GM12891 (cell line): Measurements from ENCODE around the gene FER.
"Not testable (repeated sequence)": the region's sequence is repeated elsewhere in the genome, so short reads cannot be mapped to it uniquely, and the experiment has no call there.

Source experiments
- DNase-seq: peaks from one replicate; pipeline ENCODE4 v3.0.0; 2011; ENCODE audit warnings: low spot score; ENCODE audit not compliant: insufficient read length
- FAIRE-seq: peaks from 2 replicates; lab custom pipeline; 2011; peaks lifted over from hg19 to GRCh38; lab: Jason Lieb, UNC
- PAX5 ChIP-seq: IDR thresholded peaks from 2 replicates; pipeline ENCODE4 v1.6.1; 2011; ENCODE audit warnings: low read length, moderate library complexity, mild to moderate bottlenecking; ENCODE audit not compliant: insufficient read depth, severe bottlenecking
- POLR2A ChIP-seq: IDR thresholded peaks from 2 replicates; pipeline ENCODE4 v1.6.1; 2011; ENCODE audit warnings: low read depth, low read length, control low read depth
- POLR2AphosphoS5 ChIP-seq: IDR thresholded peaks from 2 replicates; pipeline ENCODE4 v1.6.1; 2011; ENCODE audit warnings: low read depth, low read length, control low read depth
- POU2F2 ChIP-seq: IDR thresholded peaks from 2 replicates; pipeline ENCODE4 v1.6.1; 2011; ENCODE audit warnings: low read depth, mild to moderate bottlenecking, control low read depth, low read length, moderate library complexity
- SPI1 ChIP-seq: IDR thresholded peaks from 2 replicates; pipeline ENCODE4 v1.6.1; 2011; ENCODE audit warnings: low read depth, low read length, control low read depth
- TAF1 ChIP-seq: IDR thresholded peaks from 2 replicates; pipeline ENCODE4 v1.6.1; 2011; ENCODE audit warnings: low read depth, low read length, control low read depth

Gene FER

DNA sequence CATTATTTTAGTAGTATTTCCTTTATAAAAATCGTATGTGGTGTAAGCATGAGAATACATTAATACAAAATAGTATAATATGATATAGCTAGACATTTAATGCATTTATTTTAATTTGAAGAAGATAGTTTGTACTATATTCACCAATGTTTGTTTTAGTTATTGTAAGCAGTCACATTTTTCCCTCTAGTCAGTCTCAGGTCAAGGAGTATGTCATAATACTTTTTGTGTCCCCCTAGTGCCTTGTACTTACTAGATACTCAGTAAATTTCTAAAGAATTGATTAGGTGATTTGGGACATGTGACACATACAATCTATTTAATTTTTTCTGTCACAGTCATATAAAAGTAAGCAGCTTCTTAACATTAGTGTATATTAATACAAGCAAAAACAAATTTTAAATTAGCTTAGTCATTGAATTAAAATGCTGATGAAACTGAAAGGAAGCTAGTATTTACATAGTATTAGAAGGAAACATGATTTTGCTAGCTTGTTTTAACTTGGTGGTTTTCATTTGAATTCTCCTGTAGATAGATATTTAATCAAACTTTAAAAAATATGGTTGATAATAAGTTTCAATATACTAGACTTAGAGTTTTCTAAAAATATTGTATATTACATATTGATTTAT, 242.2 kb downstream of the FER start:
- no peak for TF ChIP-seq POU2F2
- TF ChIP-seq SPI1: no peak
- no peak for TF ChIP-seq TAF1
- no peak for TF ChIP-seq POLR2AphosphoS5
- no peak for TF ChIP-seq POLR2A
- TF ChIP-seq PAX5: no peak
- DNase-seq (no peak), FAIRE-seq (no peak)

DNA sequence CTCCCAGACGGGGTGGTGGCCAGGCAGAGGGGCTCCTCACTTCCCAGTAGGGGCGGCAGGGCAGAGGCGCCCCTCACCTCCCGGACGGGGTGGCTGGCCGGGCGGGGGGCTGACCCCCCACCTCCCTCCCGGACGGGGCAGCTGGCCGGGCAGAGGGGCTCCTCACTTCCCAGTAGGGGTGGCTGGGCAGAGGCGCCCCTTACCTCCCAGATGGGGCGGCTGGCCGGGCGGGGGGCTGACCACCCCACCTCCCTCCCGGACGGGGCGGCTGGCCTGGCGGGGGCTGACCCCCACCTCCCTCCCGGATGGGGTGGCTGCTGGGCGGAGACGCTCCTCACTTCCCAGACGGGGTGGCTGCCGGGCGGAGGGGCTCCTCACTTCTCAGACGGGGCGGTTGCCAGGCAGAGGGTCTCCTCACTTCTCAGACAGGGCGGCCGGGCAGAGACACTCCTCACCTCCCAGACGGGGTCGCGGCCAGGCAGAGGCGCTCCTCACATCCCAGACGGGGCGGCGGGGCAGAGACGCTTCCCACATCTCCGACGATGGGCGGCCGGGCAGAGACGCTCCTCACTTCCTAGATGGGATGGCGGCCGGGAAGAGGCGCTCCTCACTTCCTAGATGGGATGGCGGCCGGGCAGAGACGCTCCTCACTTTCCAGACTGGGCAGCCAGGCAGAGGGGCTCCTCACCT, 244.8 kb downstream of the FER start:
- DNase-seq, FAIRE-seq: not testable (repeated sequence)

DNA sequence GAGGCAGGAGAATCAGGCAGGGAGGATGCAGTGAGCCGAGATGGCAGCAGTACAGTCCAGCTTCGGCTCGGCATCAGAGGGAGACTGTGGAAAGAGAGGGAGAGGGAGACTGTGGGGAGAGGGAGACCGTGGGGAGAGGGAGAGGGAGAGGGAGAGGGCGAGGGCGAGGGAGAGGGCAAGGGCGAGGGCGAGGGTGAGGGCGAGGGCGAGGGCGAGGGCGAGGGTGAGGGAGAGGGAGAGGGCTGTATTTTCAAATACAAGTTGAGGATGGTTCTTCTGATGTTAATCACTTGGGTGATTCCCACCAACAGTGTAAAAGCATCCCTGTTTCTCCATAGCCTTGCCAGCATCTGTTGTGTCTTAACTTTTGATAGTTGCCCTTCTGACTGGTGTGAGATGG, 245.7 kb downstream of the FER start:
- not testable (repeated sequence) for FAIRE-seq, DNase-seq

- TF ChIP-seq PAX5: no peak
- no peak for TF ChIP-seq POLR2A
- no peak for TF ChIP-seq TAF1
- TF ChIP-seq POLR2AphosphoS5: no peak
- no peak for TF ChIP-seq POU2F2
- no peak for TF ChIP-seq SPI1
- DNase-seq: no peak
- FAIRE-seq: no peak
These were observed 250.0 kb downstream of the FER start for GRCh38 chr5:108997720-108998119.

GRCh38 chr5:108998216-108998615, 250.5 kb downstream of the FER start:
- no peak for TF ChIP-seq POU2F2
- TF ChIP-seq POLR2AphosphoS5: no peak
- no peak for TF ChIP-seq PAX5
- DNase-seq (no peak), FAIRE-seq (no peak)

GRCh38 chr5:109003928-109004327, 256.2 kb downstream of the FER start:
- TF ChIP-seq PAX5 (no peak), POU2F2 (no peak), SPI1 (peak; percentile 85)
- FAIRE-seq (no peak), DNase-seq (no peak)

DNA sequence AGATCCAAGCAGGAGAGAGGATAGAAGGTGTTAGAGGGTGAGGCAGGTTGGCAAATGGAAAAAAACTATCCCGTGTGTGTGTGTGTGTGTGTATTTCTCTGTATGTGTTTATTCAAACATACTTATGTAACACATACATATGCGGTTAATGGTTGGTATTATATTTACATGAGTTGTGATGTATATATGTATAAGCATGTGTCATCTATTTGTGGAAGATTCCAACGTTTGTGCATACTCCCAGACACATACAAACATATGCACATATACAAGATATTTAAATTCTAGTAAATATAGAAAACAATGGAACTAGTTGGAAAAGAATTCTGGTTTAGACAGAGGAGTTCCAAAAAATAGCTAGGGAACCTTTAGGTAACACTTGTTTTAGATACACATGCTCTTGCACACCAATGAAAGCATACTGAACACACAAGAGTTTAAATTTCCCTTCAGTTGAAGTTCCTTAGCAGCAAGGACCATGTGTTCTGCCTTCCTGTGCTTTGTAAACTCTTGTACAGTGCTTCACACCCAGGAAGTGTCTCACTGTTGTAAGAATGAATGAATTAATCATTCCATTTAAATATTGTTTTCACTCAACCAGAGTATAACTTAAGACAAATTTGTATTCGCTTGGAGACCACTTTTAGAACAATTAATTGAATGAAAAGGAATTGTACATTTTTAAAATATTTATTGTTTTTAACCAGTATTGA, 257.8 kb downstream of the FER start:
- TF ChIP-seq POU2F2 (no peak), POLR2A (no peak), POLR2AphosphoS5 (no peak), PAX5 (no peak), SPI1 (no peak), TAF1 (no peak)
- DNase-seq: no peak
- FAIRE-seq: no peak

DNA sequence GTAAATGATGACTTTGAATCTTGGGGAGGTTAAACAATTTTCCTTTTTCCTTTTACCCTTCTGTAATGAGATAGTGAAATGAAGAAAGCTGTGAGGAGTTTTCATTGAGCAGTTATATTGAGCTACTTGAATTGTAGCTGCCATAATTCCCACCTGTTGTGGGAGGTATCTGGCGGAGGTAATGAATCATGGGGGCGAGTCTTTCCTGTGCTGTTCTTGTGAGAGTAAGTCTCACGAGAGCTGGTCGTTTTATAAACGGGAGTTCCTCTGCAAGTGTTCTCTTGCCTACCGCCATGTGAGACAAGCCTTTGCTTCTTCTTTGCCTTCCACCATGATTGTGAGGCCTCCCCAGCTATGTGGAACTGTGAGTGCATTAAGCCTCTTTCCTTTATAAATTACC, 258.4 kb downstream of the FER start:
- no peak for DNase-seq
- no peak for FAIRE-seq

DNA sequence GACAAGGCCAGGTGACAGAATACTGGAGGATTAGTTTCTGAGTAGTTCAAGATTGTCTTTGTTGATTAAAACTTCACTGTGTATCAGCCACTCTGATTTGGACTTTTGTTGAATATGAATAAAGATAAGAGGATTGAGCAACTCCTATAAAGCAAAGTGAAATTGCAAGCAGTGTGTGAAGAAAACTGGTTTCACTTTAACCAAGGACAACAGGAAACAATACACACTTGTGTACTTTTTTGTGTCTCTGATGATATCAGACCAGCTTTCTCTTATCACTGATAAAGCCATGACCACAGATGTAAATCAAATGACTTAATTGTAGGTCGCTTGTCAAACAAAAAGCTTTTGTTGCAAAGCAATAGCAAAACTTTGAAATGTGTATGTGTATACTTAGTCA, 268.6 kb downstream of the FER start:
- DNase-seq: no peak
- no peak for FAIRE-seq
- TF ChIP-seq SPI1 (no peak), POLR2AphosphoS5 (no peak), PAX5 (no peak), POU2F2 (no peak), POLR2A (no peak), TAF1 (no peak)

More for the DNA sequence above, 258.4 kb downstream of the FER start:
- TF ChIP-seq PAX5: no peak
- TF ChIP-seq POLR2AphosphoS5: no peak
- TF ChIP-seq POU2F2: no peak
- TF ChIP-seq TAF1: no peak
- TF ChIP-seq POLR2A: no peak
- TF ChIP-seq SPI1: no peak

DNA sequence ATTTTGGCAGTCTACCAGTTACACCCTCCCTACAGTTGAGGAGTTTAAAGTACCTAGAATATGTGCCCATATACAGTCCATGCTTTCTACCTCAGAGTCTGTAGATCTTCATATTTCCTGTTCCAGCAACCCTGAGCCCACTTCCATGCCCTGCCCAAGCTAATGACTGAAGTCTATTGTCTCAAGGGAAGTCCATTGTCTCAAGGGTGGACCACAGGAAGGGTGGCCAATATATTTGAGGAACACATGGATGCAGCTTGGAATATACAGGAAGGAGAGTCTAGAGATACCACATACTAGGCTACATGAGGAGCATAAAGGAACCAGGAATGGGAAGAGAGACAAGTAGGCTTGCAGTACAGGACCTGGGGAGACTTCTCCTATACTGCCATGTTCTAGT, 274.4 kb downstream of the FER start:
- DNase-seq (no peak), FAIRE-seq (no peak)

GRCh38 chr5:109025729-109026128, 278.0 kb downstream of the FER start:
- DNase-seq, FAIRE-seq: not testable (repeated sequence)

More for the DNA sequence above, 274.4 kb downstream of the FER start:
- TF ChIP-seq SPI1 (no peak), PAX5 (no peak), POLR2A (no peak), POLR2AphosphoS5 (no peak), TAF1 (no peak), POU2F2 (no peak)
